Endothelial cell of umbilical vein (primary cell): ENCODE results near the gene IFT27.

Source experiments
- GATA2 ChIP-seq: IDR thresholded peaks from 2 replicates; pipeline ENCODE4 v1.7.0; 2011; ENCODE audit warnings: low read depth, mild to moderate bottlenecking, moderate library complexity, mixed read lengths, low read length; ENCODE audit not compliant: insufficient read length, insufficient read depth
- POLR2A ChIP-seq: IDR thresholded peaks from 2 replicates; pipeline ENCODE4 v1.6.1; 2012; ENCODE audit warnings: low read depth, mild to moderate bottlenecking, control low read depth, low read length
- TF ChIP-seq, protein P1 (sequence below), 2 donors: IDR thresholded peaks; 1 replicate in 1 of 2; 2 replicates in 1 of 2; pipeline ENCODE4 v1.5.1; 2011; ENCODE audit warnings: low read length in 2 of 2, mild to moderate bottlenecking in 2 of 2, moderate library complexity in 2 of 2, control low read depth in 1 of 2, inconsistent platforms in 1 of 2, low read depth in 1 of 2; ENCODE audit not compliant: insufficient read depth in 1 of 2; ENCODE audit errors: extremely low read depth in 1 of 2

- TF ChIP-seq POLR2A = no peak
- TF ChIP-seq, protein P1, sequence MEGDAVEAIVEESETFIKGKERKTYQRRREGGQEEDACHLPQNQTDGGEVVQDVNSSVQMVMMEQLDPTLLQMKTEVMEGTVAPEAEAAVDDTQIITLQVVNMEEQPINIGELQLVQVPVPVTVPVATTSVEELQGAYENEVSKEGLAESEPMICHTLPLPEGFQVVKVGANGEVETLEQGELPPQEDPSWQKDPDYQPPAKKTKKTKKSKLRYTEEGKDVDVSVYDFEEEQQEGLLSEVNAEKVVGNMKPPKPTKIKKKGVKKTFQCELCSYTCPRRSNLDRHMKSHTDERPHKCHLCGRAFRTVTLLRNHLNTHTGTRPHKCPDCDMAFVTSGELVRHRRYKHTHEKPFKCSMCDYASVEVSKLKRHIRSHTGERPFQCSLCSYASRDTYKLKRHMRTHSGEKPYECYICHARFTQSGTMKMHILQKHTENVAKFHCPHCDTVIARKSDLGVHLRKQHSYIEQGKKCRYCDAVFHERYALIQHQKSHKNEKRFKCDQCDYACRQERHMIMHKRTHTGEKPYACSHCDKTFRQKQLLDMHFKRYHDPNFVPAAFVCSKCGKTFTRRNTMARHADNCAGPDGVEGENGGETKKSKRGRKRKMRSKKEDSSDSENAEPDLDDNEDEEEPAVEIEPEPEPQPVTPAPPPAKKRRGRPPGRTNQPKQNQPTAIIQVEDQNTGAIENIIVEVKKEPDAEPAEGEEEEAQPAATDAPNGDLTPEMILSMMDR (IDR thresholded peaks at IDR 0.05; ENCODE audit: extremely low read depth in 1 of 2, insufficient read depth in 1 of 2, low read depth in 1 of 2, low read length in 2 of 2) = no peak
- no peak for TF ChIP-seq GATA2
Measured at GRCh38 chr22:36818010-36818642, 42.2 kb upstream of the IFT27 start.
